Measurements from ENCODE around the gene SRSF6. TPM values are rescaled to one million over a fixed set of nuclear protein-coding genes. Genes with fewer than 3 reads are reported as not detected.
"Not testable (repeated sequence)": the region's sequence is repeated elsewhere in the genome, so short reads cannot be mapped to it uniquely, and the experiment has no call there.

SRSF6 gene
- total RNA-seq, 4 donors from 2014 or later: 82.8 to 117 (median 103) TPM

DNA sequence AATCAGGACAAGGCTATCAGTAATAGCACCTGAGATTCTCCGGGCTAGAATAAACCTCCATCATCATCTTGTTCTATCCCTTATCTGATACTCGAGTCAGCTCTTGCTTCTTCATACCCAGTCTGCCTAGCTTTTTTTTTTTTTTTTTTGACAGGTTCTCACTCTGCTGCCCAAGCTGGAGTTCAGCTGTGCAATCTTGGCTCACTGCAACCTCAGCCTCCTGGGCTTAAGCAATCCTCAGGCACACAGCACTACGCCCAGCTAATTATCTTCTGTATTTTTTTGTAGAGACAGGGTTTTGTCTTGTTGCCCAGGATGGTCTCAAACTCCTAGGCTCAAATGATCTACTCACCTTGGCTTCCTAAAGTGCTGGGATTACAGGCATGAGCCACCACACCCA lies 19.5 kb downstream of the SRSF6 start:
- TF ChIP-seq EP300 (IDR thresholded peaks at IDR 0.05) (no peak), POLR2A (IDR thresholded peaks at IDR 0.05) (no peak)
- TF ChIP-seq, protein P1, sequence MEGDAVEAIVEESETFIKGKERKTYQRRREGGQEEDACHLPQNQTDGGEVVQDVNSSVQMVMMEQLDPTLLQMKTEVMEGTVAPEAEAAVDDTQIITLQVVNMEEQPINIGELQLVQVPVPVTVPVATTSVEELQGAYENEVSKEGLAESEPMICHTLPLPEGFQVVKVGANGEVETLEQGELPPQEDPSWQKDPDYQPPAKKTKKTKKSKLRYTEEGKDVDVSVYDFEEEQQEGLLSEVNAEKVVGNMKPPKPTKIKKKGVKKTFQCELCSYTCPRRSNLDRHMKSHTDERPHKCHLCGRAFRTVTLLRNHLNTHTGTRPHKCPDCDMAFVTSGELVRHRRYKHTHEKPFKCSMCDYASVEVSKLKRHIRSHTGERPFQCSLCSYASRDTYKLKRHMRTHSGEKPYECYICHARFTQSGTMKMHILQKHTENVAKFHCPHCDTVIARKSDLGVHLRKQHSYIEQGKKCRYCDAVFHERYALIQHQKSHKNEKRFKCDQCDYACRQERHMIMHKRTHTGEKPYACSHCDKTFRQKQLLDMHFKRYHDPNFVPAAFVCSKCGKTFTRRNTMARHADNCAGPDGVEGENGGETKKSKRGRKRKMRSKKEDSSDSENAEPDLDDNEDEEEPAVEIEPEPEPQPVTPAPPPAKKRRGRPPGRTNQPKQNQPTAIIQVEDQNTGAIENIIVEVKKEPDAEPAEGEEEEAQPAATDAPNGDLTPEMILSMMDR (IDR thresholded peaks at IDR 0.05): no peak
- H3K27ac ChIP-seq: no peak overlapping the region
- no peaks in the 10 kb centered on the region for H3K27me3 ChIP-seq

GRCh38 chr20:43477619-43478018 lies 19.9 kb downstream of the SRSF6 start:
- no peak for DNase-seq (ENCODE audit: low spot score in 2 of 2)
- H3K27me3 ChIP-seq: no peaks in the 10 kb centered on the region
- WGBS, 2 donors: 86 to 92% methylated on average over 4 of the region's 4 CpGs
- peaks cover 0 to 7% (median 0%) of the 10 kb centered on the region in 4 donors for H3K9me3 ChIP-seq
- no peaks in the 10 kb centered on the region for H3K4me1 ChIP-seq
- H3K36me3 ChIP-seq: peaks cover 0 to 3% (median 0%) of the 10 kb centered on the region in 3 donors
- H3K4me3 ChIP-seq: no peak overlapping the region
- TF ChIP-seq, protein P1 (IDR thresholded peaks at IDR 0.05): no peak
- TF ChIP-seq EP300 (IDR thresholded peaks at IDR 0.05) (no peak), POLR2A (IDR thresholded peaks at IDR 0.05) (no peak)
- no peak overlapping the region for H3K27ac ChIP-seq

More for the DNA sequence above, 19.5 kb downstream of the SRSF6 start:
- H3K4me3 ChIP-seq: no peak overlapping the region
- H3K9me3 ChIP-seq: peaks cover 0 to 7% (median 0%) of the 10 kb centered on the region in 4 donors
- H3K36me3 ChIP-seq: peaks cover 0 to 3% (median 0%) of the 10 kb centered on the region in 3 donors
- WGBS, 2 donors: 67 to 87% methylated on average over 3 of the region's 3 CpGs
- DNase-seq (ENCODE audit: low spot score in 2 of 2): no peak
- H3K4me1 ChIP-seq: no peaks in the 10 kb centered on the region

DNA sequence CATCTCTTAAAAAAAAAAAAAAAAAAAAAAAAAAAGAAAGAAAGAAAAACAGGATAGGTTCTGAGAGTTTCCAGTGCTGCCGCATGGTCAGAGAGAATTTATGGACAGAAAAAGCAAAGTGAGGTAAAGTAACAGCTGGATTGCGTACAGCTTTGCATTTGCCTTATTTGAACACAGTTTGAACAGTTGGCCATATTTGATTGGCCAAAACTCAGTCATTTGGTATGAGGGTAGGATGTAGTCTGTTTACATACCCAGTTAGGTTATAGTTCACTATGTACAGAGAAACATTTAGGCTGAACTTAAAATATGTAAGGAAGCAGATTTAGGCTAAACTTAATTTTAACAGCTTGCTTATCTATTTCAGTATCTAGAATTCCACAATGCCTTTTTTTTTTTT lies 32.3 kb downstream of the SRSF6 start:
- no peak for DNase-seq (ENCODE audit: low spot score in 2 of 2)
- 90 to 96% methylated on average over 2 of the region's 2 CpGs for WGBS, 2 donors

GRCh38 chr20:43492101-43492500 lies 34.4 kb downstream of the SRSF6 start:
- Histone ChIP-seq H3K4me3 (no peak overlapping the region), H3K4me1 (no peaks in the 10 kb centered on the region), H3K36me3 (no peaks in the 10 kb centered on the region), H3K27ac (no peak overlapping the region), H3K27me3 (no peaks in the 10 kb centered on the region), H3K9me3 (no peaks in the 10 kb centered on the region)
- TF ChIP-seq POLR2A (IDR thresholded peaks at IDR 0.05) (no peak), EP300 (IDR thresholded peaks at IDR 0.05) (no peak)
- TF ChIP-seq, protein P1 (IDR thresholded peaks at IDR 0.05): no peak
- WGBS, 2 donors: 92 to 95% methylated on average over 3 of the region's 3 CpGs
- no peak for DNase-seq (ENCODE audit: low spot score in 2 of 2)

More for the DNA sequence above, 32.3 kb downstream of the SRSF6 start:
- H3K27me3 ChIP-seq: no peaks in the 10 kb centered on the region
- H3K9me3 ChIP-seq: peaks cover 0 to 11% (median 0%) of the 10 kb centered on the region in 4 donors
- TF ChIP-seq EP300 (IDR thresholded peaks at IDR 0.05) (no peak), POLR2A (IDR thresholded peaks at IDR 0.05) (no peak)
- TF ChIP-seq, protein P1 (IDR thresholded peaks at IDR 0.05): no peak
- no peak overlapping the region for H3K27ac ChIP-seq
- no peak overlapping the region for H3K4me3 ChIP-seq
- peaks cover 0 to 3% (median 0%) of the 10 kb centered on the region in 3 donors for H3K36me3 ChIP-seq
- no peaks in the 10 kb centered on the region for H3K4me1 ChIP-seq

- no peak overlapping the region for H3K27ac ChIP-seq
- no peaks in the 10 kb centered on the region for H3K27me3 ChIP-seq
- H3K36me3 ChIP-seq: no peaks in the 10 kb centered on the region
- H3K4me1 ChIP-seq: no peaks in the 10 kb centered on the region
- WGBS, 2 donors: 83 to 86% methylated on average over 2 of the region's 2 CpGs
- H3K4me3 ChIP-seq: no peak overlapping the region
- H3K9me3 ChIP-seq: peaks cover 0 to 9% (median 0%) of the 10 kb centered on the region in 4 donors
- TF ChIP-seq POLR2A (IDR thresholded peaks at IDR 0.05) (no peak), EP300 (IDR thresholded peaks at IDR 0.05) (no peak)
- TF ChIP-seq, protein P1 (IDR thresholded peaks at IDR 0.05): no peak
- DNase-seq (ENCODE audit: low spot score in 2 of 2): no peak
Observed at GRCh38 chr20:43495388-43495787, 37.7 kb downstream of the SRSF6 start.

GRCh38 chr20:43502021-43502420 lies 44.3 kb downstream of the SRSF6 start:
- not testable (repeated sequence) for H3K36me3 ChIP-seq; H3K4me1 ChIP-seq; H3K4me3 ChIP-seq; H3K9me3 ChIP-seq; H3K27ac ChIP-seq; DNase-seq (ENCODE audit: low spot score in 2 of 2)
- H3K27me3 ChIP-seq: peaks cover 0 to 22% of the 10 kb centered on the region in 2 donors
- WGBS, 2 donors: 92 to 95% methylated on average over 8 of the region's 8 CpGs

Data from tibial nerve (tissue), 4 donors.